Smooth muscle cell of the brain vasculature (primary cell): Measurements from ENCODE around the gene PRKG1.
A peak's percentile ranks its signal among the peaks of the same experiment; 100 is the strongest.

Source experiments
- DNase-seq: peaks from one replicate; pipeline ENCODE4 v3.0.0-alpha.2; 2012; ENCODE audit warnings: low read depth, low spot score

The PRKG1 gene

GRCh38 chr10:51878695-51879094 is 804.4 kb downstream of the PRKG1 start:
- no peak for DNase-seq

- peak; percentile 83 for DNase-seq
Measured at GRCh38 chr10:51879238-51879637, 805.0 kb downstream of the PRKG1 start.

DNA sequence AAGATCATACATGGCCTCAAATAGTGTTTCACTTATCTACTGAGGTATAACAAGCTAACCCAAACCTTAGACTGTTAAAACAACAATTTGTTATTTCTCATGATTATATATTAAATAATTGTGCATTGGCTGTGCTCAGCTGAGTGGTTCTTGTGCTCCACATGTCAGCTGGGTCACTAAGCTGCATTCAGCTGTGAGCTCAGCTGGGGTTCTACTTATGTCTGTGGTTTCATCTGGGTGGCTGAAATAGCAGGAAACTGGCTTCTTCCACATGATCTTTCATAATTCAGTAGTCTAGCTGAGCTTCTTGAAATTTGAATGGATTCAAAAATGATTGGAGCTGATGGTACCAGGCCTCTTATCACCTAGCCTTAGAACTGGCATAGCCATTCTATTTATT is 806.9 kb downstream of the PRKG1 start:
- DNase-seq, result no peak

DNA sequence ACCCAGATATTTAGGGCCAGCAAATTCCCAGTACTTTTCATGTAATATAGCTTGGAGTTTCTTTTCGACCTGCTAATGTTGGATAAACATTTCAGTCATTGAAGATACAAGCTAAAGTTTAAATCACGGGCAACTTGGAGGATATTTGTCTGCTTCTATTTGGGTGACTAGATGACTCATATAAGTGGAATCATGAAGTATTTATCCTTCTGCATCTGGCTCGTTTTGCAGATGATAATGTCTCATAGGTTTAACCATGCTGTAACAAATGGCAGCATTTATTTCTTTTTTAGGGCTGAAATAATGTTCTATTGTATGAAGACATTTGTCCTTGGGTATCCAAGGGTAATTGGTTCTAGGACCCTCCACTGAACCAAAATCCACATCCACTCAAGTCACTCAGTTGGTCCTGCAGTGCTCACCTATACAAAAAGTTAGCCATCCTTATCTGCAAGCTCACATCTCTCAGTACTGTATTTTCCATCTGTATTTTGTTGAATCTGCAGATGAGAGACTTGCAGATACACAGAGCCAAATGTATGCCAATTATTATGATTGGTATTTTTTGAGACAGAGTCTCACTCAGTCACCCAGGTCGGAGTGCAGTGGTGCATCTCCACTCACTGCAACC is 812.3 kb downstream of the PRKG1 start:
- DNase-seq, result no peak

GRCh38 chr10:51888263-51888662 is 814.0 kb downstream of the PRKG1 start:
- no peak for DNase-seq

GRCh38 chr10:51892313-51892712 is 818.0 kb downstream of the PRKG1 start:
- DNase-seq, result no peak

DNA sequence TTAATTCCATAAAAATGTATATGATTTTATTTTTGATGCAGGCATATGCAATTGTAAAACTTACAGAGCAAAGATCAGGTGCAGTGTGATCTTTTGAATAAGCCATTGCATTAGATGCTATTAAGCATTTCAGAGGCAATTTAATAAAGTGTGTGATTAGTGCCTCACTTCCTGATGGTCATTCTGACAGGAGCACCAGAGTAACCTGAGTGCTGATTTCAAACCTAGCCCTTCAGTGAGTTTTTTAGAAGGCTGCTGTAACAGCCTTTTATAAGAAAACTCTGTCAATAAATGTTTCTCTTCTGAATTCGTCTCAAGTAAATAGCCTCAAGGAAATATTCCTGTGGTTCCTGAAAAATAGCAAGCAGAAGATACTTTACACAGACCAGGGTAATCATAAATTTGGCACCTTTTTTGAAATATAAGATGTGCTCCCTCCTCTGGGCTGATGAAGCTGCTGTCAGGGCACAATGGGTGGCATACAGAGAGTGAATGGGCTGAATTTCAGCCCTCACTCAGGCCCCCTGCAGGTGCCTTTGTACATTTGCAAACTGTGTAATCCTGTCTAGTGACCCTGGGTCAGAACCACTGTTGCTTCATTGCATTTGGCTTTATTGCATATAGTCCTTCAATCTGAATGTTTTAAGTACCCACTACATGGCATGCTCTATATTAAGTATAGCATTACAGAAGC is 818.8 kb downstream of the PRKG1 start:
- DNase-seq, result no peak

DNA sequence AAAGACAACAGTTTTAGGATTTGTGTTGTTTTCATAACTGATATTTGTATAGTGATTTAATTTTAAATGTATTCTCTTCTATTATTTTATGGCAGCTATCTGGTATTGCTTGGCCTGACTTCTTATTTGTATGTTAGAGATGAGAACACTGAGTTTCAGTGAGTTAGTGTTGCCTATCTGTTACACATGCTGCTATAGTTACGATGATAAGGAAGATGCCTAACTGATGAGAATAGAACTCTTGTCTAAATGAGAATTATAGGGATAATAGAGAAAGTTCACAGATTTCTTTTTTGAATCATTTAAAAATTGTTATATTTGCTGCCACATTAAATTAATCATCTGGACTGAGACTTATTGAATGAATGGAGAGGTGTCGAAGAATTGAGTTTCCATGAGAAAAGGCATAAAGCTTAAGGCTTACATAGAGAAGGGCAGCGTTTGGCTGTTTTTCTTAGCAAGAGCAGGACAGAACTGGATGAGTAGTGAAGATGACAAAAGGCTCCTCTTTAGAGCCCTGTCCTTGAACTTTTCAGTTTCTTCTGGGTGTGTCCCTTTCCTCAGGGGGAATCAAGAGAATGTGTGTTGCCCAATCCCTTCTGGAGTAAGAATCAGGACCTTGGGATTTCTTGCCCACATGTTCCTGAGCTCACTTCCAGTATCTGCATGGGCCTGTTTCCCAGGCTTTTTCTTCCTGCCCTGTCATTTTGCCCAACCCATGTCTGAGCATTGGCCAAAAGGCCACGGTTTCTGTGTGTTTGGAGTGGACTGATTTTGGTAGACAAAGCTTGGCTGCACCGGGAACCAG is 820.7 kb downstream of the PRKG1 start:
- DNase-seq, result no peak

DNA sequence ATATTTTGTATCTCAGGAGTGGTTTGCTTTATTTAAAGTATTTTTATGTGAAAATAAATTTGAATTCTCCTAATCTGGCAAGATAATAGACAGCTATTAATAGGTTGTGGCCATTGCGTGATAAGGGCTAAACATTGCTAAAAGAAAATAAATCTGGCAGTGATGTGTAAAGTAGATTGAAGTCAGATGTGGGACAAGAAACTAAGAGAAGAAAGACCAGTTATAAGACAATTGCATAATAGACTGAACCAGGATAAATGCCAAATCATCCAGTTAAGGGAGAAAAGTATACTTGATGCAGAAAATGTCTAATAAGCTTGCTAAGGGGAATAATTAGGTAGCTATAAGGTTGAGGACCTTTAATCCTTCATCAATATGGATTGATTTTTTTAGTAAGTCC is 822.6 kb downstream of the PRKG1 start:
- DNase-seq, result no peak

DNA sequence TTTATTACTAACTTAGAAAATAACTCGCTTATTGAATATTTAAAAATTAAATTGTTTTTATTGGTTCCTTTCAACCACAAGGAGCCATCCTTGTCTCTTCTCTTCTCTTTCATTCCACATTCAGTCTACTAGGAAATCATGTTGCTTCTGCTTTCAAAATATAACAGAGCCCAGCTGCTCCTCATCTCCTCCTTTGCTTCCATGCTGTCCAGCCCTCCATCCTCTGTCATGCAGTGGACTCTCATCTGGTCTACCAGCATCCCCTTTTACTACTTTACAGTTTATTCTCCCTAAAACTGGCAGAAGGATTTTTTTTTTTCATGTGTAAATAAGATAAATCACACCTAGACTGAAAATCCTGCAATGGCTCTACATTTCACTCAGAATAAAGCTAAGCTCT is 823.3 kb downstream of the PRKG1 start:
- DNase-seq, result no peak

DNA sequence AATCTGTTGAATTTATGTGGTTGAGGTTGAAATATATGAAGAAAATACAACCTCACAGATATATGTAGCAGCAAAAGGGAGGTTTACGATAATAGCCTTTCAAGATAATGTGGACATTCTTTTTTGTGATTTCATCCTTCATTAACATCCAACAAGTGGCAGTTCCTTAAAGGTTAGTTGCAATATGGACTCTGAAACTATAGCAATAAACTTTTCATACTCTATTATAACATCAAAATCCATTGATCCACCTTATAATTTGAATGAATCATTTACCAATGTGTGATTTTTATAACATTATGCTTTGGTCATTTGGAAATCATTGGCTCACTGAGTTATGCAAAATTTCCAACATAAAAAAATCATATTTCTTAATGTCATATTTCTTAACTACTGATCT is 825.9 kb downstream of the PRKG1 start:
- DNase-seq, result no peak

DNA sequence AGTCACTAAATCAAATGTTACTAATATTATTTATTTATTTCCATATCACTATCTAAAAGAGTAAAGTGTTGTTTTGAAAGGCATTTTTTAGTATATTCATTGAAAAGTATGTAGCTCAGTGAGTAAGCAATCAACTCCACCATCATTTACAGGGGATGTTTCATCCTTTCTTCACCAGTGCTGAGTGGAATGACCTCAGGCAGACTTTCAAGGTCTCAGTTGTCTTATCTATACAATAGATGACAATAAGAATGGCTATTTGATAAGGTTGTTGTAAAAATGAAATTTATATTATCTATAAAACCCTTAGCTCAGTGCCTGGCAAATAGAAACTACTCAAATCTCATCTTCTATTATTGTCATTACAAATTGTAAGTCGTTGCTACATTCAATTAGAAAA is 829.4 kb downstream of the PRKG1 start:
- no peak for DNase-seq

- no peak for DNase-seq
Measured at GRCh38 chr10:51905032-51905431, 830.7 kb downstream of the PRKG1 start.

GRCh38 chr10:51907361-51907760 is 833.1 kb downstream of the PRKG1 start:
- DNase-seq, result no peak

- DNase-seq, result no peak
Measured at GRCh38 chr10:51910189-51910588, 835.9 kb downstream of the PRKG1 start.

DNA sequence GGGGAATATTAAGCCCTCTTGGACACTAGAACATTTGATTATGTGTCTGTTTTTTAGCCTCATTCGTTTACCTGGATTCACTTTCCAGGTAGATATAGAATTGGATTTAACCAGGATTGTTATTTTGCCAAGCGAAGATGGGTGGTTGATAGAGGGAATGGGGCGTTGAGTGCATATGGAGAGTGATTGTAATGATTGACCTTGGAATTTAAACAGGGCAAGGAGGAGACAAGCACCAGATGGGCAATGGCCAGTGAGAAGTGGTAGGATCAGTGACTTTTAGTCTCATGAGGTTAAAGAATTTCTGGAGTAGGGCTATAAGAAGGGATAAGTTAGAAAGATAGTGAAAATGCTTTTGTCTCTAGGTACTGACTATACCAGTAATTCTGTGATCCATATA is 836.3 kb downstream of the PRKG1 start:
- no peak for DNase-seq

- no peak for DNase-seq
Measured at GRCh38 chr10:51911723-51912122, 837.4 kb downstream of the PRKG1 start.

- DNase-seq, result no peak
Measured at GRCh38 chr10:51915031-51915542, 840.8 kb downstream of the PRKG1 start.

DNA sequence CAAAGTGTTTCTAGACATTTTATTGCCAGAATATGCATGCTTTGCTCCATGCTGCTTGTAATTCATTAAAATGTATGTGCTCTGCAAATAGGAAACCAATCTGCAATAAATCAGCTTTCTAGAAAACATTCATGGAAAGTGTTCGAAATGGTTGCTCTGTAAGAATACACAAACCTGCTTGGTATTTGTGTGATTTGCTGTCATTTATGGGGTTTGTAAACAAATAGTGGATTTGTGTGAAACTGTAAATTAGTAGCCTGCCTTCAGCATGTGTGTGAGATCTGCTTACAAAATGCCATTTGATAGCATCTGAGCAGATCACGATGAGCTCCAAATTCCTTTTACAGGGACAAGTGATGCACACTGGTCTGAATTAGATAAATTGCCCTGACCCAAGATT is 844.2 kb downstream of the PRKG1 start:
- no peak for DNase-seq

- no peak for DNase-seq
Measured at GRCh38 chr10:51918884-51919325, 844.6 kb downstream of the PRKG1 start.

DNA sequence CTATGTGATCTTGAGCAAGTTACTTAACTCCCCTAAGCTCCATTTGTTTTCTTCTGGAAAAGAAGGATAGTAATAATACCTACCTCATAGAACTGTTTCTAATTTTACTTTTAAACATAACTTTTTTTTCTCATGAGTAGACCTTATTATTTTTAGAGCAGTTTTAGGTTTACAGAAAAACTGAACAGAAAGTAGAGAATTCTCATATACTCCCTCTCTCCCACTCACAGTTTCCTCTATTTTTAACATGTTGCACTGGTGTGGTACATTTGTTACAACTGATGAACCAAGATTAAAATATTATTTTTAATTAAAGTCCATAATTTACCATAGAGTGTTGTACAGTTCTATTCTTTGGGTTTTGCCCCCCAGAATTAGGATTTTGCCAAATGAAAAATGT is 846.4 kb downstream of the PRKG1 start:
- DNase-seq, result no peak

- DNase-seq, result no peak
Measured at GRCh38 chr10:51924359-51924758, 850.1 kb downstream of the PRKG1 start.

- no peak for DNase-seq
Measured at GRCh38 chr10:51926337-51926736, 852.0 kb downstream of the PRKG1 start.
